ENCODE measurements around the gene GPD1.

- TF ChIP-seq CTCF (IDR thresholded peaks at IDR 0.05 in 2 of 3, conservative IDR thresholded peaks at IDR 0.05 in 1 of 3; ENCODE audit: insufficient read depth in 2 of 3, low read depth in 1 of 3, low read length in 3 of 3) (peak; percentile 27 to 45 (median 33); a peak in 3 of 6 replicates), SP1 (CRISPR knock-in tag; IDR thresholded peaks at IDR 0.05) (no peak), POLR2A (conservative IDR thresholded peaks at IDR 0.05) (no peak), ZBTB5 (IDR thresholded peaks at IDR 0.05) (no peak), ZNF174 (CRISPR knock-in tag; IDR thresholded peaks at IDR 0.05) (no peak), RAD21 (CRISPR knock-in tag; conservative IDR thresholded peaks at IDR 0.05 in 1 of 2, IDR thresholded peaks at IDR 0.05 in 1 of 2) (peak in 1 of 2 experiments; percentile 50; a peak in 2 of 4 replicates), ZNF280A (IDR thresholded peaks at IDR 0.05; ENCODE audit: low read depth, partially characterized antibody) (no peak)
Measured at GRCh38 chr12:50132505-50133135, 28.8 kb downstream of the GPD1 start.
